NCI-H1105 treated with DMSO at 0.1 percent for 48 hours (cell line): ENCODE results near the gene CACNA1G.

Experiments
- DNase-seq: peaks from one replicate; lab custom pipeline; 2025; lab: John Stamatoyannopoulos, UW

The CACNA1G gene

DNA sequence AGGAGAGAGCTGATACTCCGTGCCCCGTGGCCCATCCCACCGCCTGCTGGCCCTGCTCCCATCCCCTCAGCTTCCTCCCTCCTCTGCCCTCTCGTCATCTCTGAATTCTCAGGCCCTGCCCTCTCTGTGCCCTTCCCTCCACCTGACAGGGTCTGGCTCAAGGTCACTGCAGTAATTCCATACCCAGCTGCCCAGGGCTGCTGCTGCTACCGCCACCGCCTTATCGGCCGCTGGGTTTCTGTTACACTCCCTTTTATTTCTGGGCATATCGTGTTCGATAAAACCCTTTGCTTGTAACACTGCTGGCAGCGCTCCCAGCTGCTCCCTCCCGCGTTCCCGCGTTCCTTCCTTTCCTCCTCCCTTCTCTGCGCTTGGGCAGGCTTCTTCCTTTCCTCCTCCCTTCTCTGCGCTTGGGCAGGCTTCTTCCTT, 26.8 kb upstream of the CACNA1G start:
- DNase-seq: peak; percentile 19

DNA sequence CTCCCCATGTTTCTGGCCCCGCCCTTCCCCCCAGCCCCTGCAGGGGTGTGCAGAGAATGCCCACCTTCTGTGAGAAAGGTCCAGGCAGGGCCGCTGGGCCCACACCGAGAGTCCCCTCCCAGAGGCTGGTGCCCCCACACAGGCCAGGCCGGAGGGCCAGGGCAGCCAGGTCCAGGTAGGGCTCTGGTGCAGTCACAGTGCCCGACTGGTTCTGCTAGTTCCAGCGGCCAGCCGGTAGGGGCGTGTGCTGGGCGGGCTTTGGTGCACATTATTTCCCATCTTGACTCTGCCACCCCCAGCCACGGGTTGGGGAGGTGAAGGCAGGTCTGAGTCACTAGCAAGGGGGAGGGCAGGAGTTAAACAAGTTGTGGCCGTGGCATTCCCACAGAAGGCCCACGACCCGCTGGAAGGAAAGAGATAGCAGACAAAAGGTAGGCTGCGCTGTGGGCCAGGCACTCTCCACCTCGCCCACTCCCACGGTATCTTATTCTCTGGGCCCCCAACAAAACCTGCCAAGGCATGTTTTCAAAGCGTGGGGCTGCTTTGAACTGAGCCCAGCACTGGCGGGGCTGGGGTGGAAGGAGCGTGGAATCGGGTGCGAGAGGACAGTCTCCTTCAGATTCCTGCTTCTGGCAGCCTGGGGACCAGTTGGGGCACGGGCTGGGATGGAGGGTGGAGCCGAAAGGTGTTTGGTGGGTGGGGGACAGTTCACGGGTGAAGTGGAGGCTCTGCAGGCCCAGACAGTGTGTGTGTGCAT, 26.1 kb upstream of the CACNA1G start:
- no peak for DNase-seq

DNA sequence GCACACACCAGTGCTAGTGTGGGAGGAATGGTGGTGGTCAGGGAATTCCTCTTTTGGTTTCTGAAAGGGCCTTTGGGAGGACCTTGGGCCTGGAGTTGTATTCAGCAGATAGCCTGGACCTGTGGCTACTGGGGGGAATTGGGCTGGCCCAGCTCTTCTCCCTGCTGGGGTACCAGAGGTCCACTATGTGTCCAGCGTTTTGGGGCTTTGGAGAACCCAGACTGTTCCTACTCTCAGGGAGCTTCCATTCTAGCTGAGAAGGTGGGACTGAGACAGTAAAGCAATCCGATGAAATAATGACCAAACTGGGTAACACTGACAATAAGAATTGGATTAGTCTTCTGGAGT, 25.6 kb upstream of the CACNA1G start:
- no peak for DNase-seq

DNA sequence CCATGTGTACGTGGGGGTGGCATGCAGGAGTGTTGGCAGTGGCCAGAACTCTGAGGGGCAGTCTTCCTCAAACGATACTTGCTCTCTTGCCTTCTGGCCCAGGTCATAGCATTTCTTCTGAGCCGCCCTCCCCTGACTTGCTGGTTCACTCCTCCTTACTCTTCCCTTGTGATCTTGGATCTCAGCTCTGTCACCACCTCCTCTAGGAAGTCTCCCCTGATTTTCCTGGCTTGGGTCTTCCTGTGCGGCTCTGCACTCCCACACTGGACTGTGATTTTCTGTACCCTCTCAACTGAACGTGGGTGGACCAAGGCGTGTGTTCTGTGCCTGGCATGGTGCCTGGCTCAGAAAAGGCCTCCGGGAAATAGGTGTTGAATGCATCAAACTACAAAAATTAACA, 25.1 kb upstream of the CACNA1G start:
- no peak for DNase-seq

DNA sequence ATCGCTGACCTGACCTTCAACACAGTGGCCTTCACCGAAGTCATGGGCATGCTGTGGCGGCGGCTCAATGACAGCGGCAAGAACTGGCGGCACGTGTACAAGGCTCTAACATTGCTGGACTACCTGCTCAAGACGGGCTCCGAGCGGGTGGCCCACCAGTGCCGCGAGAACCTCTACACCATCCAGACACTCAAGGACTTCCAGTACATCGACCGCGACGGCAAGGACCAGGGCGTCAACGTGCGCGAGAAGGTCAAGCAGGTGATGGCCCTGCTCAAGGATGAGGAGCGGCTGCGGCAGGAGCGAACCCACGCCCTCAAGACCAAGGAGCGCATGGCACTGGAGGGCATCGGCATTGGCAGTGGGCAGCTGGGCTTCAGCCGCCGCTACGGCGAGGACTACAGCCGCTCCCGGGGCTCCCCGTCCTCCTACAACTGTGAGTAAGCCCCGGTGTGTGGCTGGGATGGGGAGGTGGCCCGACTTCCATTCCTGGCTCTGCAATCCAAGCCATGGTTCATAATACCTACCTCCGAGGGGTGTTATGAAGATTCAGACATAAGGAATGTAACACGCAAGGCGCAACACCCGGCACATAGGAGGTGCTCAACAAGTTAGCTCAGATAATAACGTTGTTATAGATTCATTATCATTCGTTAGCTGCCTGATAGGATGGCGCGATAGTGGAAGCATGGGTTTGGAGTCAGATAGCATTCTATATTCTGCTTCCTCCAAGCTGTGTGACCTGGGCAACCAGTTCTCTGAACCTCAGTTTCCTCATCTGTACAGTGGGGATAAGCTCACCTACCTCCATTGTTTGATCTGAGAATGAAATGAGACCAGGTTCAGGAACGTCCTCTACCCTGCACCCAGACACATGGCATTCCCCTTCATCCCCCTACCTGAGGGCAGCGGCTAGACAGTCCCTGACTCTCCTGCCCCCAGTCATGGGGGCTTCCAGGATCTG, 23.6 kb upstream of the CACNA1G start:
- no peak for DNase-seq

DNA sequence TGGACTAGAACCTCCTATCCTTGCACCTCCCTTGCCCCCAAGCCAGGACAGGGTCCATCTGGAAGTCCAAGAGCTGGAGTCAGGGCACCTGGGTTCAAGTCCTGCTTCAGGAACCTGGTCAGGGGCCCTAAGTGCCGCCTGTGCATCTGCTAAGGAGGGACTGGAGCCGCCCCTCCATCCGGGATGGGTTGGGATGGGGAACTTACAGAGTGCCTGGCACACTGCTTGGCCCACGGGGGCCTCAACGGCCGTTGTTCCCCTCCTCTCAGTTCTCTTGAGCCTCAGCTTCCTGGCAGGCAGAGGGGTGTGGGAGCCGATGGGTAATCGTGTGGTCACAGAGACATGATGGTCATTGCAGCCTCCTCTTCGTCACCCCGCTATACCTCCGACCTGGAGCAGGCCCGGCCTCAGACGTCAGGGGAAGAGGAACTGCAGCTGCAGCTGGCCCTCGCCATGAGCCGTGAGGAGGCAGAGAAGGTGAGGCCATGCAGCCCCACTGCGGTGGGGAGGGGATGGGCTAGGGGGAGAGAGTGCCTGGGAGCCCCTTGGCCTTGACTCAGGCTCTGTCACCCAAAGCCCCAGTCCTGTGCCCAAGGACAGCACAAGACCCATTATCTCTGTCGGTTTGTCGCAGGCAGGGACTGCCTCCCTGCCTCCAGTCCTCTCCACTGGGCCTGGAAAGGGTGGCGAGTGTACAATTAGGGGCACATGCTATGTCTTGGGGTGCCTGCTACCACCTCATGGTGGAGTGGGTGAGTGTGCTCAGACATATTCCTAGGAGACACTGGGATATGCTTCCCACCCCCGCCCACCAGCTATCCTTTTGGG, 22.6 kb upstream of the CACNA1G start:
- no peak for DNase-seq

DNA sequence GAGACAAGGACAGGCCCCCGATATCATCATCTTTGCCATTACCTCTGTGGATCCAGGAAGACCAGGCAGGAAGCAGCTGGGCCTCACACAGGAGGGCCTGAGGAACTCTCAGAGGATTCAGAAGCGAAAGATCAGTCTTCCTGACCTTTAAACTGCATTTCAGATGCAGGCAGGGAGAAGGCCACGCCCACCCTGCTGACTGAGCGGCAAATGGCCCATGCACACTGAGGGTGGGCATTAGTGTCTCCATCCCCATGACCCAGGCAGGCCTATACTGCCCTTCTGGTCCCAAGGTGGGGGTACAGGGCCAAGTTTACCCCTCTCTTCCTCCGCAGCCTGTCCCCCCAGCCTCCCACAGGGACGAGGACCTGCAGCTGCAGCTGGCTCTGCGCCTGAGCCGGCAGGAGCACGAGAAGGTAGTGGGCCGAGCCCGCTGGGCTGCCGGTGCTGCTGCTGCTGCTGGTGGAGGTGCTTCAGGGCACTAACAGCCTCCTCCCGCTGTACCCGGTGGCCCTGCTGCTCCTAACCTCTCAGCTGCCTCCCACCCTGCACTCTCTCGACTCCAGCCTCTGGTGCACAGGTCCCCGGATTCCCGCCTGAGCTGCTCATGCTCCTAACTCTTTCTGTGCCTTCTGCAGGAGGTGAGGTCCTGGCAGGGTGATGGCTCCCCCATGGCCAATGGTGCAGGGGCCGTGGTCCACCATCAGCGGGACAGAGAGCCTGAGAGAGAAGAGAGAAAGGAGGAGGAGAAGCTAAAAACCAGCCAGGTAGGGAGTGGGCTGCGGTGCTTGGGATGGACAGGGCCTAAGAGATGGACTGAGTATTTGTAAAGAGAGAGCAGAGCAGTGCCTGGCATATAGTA, 21.7 kb upstream of the CACNA1G start:
- no peak for DNase-seq

DNA sequence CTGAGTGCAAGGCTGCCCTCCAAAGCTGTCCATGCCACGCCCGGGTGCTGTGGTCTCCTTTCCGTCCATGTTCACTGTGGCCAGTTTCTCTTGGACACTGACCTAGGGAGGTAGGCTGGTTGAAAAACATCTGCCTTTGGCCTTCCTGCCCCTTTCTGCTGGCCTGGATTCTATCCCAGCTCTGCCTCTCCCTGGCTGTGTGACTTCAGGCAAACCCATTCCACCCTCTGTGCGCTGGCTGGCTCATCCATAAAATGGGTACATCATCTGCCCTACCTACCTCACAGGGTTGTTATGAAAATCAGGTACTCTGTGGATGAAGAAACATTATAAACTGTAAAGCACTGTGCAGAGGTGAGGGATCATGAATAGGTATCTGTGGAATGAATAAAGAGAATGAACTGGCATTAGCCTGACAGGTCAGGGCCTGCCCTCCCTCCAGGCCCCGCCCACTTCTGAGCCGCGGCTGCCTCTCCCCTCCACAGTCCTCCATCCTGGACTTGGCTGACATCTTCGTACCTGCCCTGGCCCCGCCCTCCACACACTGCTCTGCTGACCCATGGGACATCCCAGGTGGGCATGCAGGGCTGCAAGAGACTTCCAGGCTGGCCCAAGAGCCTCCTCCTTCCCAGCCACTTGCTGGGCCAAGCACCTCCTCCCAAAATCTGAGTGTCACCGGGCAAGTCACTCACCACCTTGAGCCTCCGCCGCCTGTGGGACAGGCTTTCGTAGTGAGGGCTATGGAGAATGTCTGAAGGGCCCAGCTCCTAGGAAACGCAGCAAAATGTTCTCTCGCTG, 20.6 kb upstream of the CACNA1G start:
- DNase-seq: no peak

DNA sequence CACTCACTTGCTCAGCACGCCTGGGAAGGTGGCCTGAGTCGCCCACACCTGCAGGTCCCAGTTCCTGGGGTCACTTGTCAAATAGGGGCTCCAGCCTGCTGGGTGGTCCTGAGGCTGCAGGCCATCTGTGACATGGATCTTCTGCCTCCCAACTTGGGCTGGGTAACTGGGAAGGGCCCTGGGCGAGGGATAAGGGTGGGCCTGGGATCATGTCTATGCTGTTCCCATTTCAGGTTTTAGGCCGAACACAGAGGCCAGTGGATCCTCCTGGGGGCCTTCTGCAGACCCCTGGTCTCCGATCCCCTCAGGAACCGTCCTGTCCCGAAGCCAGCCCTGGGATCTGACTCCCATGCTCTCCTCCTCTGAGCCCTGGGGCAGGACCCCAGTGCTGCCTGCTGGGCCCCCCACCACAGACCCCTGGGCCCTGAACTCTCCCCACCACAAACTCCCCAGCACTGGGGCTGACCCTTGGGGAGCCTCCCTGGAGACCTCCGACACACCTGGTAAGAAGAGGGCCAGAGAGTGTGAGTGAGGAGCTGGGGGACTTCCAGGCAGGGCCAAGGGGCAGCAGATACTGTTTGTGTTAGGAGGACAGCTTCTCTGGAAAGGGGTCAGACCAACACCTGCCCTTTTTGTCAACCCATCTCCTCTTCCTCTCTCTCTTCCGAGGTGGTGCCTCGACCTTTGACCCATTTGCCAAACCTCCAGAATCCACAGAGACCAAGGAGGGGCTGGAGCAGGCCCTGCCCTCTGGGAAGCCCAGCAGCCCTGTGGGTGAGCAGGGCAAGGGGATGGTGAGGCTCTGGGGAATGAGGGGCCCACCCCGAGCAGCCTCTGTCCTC, 19.7 kb upstream of the CACNA1G start:
- DNase-seq: no peak

DNA sequence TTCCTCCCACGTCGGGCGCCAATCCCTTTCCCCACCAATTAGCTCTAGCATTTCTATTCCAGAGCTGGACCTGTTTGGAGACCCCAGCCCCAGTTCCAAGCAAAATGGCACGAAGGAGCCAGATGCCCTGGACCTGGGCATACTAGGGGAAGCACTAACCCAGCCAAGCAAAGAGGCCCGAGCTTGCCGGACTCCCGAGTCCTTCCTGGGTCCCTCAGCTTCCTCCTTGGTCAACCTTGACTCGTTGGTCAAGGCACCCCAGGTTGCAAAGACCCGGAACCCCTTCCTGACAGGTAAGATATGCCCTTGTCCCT, 19.2 kb upstream of the CACNA1G start:
- DNase-seq: no peak

DNA sequence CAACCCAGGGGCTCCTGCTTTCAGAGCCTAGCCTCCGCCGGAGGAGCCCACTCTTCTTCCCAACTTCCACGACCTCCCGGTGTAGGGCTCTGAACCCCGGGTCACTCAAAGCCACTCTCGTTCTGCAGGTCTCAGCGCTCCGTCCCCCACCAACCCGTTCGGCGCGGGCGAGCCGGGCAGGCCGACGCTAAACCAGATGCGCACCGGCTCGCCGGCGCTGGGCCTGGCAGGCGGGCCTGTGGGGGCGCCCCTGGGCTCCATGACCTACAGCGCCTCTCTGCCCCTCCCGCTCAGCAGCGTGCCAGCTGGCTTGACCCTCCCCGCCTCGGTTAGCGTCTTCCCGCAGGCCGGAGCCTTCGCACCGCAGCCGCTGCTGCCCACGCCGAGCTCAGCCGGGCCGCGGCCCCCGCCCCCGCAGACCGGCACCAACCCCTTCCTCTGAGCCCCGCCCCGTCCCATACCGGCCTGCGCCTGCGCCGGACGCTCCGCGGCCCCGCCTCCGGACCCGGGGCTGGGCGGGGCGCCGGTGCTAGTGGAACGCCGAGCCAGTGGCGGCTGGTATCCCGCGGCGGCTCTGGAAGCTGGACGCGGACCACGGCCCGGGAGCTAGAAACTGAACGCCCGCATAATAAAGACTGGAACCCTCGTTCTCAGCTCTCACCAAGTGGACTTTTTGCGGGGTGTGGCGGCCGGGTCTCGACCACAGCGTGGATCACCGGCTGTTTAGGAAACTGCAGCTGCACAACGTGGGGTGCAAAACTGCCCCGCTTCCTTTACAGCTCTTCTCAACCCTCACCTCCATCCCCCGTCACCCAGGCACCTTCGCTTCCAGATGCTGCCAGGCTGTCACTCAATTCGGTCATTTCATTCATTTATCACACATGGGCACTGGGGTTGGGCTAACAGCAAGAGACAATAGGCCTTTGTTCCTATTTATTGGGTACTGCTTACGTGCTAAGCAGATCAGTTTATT, 18.5 kb upstream of the CACNA1G start:
- DNase-seq: peak; percentile 55

DNA sequence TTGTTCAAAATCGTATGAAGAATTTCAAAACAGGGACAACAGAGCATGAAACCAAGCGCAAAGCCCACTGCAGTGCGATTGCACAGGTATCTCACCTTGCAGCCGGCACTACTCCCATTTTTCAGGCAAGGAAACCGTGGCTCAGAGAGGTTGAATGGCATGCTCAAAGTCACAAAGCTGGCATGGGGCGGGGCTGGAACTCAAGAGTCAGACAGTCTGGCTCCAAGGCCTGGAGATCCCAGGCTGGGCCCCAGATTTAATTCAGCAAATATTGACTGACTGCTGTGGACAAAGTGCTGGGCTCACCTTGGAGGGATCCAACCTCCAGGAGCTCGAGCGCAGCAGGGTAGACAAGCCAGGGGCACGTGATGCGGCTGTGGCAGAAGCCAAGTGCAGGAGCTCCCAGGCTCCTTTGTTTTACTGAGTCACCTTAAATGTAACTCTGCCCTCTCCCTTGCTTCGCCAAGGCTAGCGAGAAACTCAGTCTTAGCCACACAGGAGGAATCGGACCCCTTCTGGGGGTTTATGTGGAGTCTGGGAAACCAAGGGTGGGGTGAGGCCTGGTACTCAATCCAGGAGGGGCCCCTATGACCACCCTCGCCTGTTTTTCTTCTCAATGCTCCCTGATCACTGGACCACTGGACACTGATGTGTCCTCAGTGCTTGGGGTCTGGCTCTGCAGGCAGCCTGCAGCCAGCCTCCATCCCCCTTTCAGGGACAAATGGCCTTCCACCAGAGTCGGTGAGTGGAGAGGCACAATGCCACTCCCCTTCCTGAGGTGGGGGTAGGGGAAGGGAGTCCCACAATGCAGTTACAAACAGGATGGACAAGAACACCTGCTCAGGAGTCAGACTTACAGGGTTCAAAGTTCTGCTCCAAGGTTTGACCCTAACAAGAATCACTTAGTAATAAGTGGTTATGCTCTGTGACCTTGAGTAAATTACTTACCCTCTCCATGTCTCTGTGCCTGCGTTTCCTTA, 17.4 kb upstream of the CACNA1G start:
- peak; percentile 10 for DNase-seq

DNA sequence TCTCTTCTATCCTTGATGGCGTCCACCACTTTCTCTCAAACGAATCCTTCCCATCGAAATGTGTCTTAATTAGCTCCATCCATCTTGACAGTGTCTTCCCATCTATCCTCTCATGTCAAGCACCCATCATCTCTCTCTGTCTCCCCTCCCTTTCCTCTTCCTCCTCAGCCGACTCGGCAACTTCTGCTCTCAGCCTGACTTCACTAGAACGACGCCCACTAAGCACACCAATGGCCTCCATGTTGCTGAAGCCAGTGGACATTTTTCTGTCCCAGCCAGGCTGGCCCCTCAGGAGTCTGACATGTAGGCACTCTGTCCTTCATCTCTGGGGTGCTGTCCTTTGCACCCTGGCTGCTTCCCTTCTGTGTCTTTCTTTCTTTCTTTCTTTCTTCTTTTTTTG, 16.0 kb upstream of the CACNA1G start:
- DNase-seq: no peak

DNA sequence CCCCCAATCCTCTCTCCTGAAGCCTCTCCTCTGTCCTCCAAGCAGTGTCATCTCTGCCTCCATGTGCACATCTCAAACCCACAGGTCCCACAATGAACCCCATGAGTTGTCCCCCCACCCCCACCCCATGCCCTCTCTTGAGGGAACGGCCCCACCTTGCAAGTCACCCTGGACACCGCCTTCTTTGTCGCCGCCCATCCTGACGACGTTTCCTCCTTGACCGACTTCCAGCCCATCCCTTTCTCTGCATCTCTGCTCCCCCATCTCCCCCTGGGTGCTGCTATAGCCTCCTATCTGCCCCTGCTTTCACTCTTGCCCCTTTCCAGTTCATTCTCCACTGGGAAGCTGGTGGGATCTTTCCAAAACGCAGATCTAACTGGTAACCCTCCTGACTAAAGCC, 15.2 kb upstream of the CACNA1G start:
- DNase-seq: no peak

DNA sequence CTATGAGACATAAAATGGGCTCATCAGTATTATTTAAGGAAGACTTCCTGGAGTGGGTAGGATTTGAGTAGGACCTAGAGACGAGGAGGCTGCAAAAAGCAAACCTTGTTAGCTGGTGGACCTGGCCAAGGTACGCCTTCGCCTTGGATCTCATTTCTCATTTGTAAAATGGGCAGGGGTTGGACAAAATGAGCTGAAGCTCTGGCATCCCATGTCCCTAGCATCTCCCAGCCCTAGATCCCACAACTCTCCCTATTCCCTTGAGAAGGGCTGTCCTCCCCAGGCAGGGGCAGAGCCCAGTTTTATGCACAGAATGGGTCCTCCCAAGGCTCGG, 13.8 kb upstream of the CACNA1G start:
- DNase-seq: no peak

DNA sequence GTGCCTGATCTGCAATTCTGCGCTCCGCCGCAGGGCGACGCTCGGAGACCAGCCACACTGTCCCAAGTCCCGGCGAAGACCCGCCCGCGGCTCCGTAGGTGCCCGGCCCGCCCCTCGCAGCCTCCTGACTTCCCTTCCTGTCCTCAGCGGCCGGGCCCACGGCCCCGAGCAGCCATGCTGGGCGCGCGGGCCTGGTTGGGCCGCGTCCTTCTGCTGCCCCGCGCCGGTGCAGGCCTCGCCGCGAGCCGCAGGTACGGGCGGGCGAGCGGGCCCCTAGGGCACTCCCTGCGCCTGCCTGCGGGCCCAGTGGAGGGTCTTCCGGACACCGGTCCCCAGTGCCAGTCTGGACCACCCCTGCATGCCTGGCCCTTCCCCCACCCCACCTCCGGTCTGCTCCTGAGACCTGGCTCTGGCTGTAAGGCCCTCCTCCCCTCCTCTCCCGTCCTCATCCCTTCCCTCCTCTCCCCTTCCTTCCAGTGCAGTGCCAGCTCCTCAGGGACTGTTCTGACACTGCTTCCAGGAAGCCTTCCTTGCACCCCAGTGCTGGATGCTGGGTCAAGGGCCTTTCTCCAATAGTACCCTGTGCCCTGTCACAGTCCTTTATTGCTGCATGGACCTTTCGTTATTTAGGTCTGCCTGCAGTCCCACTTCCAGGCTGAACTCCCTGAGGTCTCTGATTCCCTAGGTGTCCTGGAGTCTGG, 13.3 kb upstream of the CACNA1G start, which contains the start of gene SPATA20:
TSS of gene SPATA20 (plus strand) at position 140 of the 701 bp plus-strand sequence. CDS start at position 175, 35 bp downstream.
- DNase-seq: peak; percentile 81

DNA sequence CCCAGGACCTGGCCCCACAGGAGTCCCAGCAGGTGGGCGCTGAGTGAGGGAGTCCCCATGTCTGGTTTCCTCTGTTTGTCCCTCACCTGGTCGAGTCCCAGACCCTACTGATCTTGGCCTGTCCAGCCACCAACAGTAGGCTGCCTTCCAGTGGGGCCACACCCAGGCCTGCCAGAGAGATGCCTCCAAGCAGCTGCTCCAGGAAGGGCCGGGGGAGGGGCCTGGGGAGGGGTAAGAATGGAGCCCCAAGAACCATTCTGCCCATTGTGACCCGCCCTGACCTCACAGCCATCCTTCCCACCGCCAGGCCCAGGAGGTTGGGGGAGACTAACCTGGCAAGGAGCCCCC, 12.8 kb upstream of the CACNA1G start:
- DNase-seq: no peak
